ENCODE data around the gene SETD1A. TPM values are rescaled to one million over a fixed set of nuclear protein-coding genes. Genes with fewer than 3 reads are reported as not detected.
"Not testable (repeated sequence)": the region's sequence is repeated elsewhere in the genome, so short reads cannot be mapped to it uniquely, and the experiment has no call there.

Gene SETD1A
- total RNA-seq, 1 experiment from 2014 or later = 1.7 TPM

DNA sequence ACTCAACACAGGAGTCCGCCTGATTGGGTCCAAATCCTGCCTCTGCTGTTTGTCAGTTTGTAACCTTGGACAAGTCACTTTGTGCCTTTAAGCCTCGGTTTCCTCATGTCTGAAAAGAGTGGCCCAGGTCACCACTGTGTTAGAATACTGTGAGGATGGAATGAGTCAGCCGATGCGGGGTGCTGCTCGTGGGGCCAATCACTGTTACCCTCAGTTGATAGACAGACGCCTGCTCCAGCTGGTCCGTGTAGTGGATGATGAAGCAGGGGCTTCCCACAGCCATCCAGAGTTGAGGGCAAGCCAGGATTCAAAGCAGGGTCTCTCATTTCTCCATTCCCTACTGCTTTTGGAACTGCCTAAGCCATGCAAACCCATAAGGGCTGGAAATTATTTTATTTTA is 28.4 kb upstream of the SETD1A start:
- no peak for DNase-seq (ENCODE audit: low spot score)

DNA sequence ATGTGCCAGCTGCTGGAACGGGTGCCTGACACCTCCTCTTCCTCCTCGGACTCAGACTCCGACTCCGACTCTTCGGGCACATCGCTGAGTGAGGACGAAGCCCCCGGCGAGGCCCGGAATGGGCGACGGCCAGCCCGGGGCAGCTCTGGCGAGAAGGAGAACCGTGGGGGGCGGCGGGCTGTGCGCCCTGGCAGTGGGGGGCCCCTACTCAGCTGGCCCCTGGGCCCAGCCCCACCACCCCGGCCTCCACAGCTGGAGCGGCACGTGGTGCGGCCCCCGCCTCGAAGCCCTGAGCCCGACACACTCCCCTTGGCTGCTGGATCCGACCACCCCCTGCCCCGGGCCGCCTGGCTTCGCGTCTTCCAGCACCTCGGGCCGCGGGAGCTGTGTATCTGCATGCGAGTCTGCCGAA is 27.4 kb upstream of the SETD1A start:
- DNase-seq (ENCODE audit: low spot score) = no peak

DNA sequence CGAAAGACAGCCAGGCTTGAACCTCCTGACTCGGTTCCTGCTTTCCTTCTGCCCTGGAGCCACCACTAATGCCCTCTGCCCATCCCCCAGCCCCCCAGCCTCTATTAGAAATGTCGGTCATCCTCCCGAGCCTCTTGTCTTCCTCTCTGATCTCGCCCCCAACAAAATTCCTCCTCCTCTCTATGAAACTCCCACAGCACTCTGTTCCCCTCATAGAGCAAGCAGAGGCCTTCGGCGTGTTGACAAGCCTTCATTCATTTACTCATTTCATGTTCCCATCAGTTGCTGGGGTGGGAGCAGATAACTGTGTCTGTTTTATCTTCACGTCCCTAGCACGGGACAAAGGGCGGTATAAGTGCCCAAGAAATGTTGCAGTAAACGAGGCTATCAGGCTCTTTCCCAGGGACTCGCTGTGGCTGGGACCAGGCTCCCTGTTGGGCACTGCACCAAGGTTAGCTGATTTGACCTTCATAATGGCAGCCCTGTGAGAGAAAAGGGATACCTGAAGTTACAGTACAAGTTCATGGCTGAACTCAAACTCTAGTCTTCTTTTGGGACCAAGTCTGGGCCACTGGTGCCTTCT is 26.4 kb upstream of the SETD1A start:
- DNase-seq (ENCODE audit: low spot score) = no peak

DNA sequence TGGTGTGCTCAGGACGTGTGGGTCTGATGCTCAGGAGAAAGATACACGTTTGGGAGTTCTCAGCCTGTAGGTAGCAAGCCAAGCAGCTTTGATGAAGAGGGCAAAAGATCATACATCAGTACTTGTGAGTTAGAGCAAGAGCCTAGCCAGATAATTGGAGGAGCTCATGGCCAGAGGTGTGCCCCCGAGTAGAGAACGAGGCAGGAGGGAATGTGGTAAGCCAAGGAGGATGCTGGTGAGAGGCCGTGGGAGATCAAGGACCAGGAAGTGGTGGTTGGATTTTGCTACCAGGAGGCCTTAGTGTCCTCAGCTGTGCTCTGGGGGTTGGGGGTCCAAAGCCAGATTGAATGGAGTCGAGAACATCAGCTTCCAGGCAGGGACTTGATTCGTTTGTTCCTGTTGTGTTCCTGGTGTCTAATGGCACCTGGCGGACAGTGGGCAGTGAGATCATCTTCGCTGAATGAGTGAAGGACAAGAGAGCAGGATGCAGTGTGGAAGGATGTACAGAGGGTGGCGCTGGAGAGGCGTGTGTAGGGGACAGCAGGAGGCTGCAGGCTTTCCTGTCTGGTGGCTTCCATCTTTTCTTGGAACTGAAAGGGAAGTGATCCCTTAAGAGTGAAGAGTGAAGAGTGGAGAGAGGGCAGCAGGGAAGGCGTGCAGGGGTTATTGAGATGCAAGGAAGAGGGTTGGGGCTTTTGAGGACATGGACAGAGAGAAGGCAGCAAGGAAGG is 22.6 kb upstream of the SETD1A start:
- DNase-seq (ENCODE audit: low spot score) = peak; percentile 54

DNA sequence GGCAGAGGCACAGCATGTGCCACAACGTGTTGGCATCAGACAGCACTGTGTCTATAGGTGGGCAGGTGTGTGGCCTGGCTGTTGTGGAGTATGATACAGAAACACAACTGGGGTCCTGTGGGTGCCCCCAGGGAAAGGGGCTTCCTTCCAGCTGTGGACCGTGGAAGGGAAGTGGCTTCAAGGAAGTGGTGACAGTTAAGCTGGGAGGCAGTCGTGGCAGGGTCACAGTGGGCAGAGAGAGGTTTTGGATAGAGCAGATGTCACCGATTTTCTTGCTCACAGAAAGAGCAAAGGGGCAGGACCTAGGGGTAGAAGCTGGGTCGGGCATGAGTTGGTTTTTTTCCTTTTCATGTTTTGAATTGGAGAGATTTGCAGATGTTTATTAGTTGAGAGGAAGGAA is 19.9 kb upstream of the SETD1A start:
- DNase-seq (ENCODE audit: low spot score) = no peak

DNA sequence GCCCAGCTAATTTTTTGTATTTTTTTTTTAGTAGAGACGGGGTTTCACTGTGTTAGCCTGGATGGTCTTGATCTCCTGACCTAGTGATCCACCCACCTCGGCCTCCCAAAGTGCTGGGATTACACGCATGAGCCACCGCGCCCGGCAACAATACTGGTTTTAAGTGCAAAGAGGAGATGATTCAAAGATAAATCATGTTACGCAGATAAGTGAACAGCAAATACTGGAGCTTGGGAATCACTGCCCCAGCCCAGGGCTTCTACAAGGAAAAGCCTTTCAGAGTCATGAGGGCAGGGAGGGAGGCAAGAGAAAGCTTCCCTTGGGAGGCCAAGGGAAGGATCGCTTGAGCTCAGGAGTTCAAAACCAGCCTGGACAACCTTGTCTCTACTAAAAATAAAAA is 18.0 kb upstream of the SETD1A start:
- not testable (repeated sequence) for DNase-seq (ENCODE audit: low spot score)

DNA sequence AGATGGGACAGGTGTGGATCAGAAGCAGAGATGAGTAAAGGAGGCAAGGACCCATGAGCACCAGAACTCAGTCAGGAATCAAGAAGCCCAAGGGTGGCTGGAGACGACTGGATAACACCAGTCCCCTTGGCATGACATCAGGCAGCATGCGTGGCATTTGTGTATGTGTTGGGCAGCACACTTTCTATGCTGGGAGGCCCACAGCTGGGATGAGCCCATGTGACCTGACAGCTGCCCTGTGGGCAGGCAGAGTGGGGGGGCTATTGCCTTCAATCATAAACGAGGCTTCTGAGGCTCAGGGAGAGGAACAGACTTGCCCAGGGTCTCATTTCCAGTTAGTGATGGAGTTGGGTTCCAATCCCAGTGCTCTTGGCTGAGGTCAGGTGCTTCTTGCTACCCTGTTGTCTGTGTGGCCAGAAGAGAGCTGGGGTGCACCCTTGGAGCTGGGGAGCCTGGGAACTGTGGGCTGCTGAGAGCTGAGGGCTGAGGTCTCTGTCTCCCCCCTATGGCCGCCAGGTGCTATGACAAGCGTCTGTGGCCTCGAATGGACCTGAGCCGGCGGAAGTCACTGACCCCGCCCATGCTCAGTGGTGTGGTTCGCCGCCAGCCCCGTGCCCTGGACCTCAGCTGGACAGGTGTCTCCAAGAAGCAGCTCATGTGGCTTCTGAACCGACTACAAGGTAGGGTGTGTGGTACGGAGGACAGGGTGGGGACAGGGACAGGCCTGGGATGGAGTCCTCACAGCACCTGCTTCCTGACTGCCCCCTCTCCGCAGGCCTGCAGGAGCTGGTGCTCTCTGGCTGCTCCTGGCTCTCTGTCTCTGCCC is 15.7 kb upstream of the SETD1A start:
- peak; percentile 70 for DNase-seq (ENCODE audit: low spot score)

DNA sequence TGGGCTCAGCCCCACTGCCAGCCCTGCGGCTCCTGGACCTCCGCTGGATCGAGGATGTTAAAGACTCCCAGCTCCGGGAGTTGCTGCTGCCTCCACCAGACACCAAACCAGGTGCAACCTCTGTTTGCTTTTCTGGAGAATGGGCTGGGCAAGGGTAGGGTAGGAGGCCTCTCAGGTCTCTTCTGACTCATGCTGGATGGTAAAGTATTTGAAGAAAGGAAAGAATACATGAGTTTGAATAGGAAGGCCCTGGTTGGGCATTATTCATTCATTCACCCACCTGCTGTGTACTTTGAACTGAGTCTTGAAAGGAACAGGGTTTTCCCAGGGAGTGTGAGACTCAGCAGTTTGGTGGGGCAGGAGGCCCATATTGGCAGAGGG is 15.1 kb upstream of the SETD1A start:
- DNase-seq (ENCODE audit: low spot score) = no peak

DNA sequence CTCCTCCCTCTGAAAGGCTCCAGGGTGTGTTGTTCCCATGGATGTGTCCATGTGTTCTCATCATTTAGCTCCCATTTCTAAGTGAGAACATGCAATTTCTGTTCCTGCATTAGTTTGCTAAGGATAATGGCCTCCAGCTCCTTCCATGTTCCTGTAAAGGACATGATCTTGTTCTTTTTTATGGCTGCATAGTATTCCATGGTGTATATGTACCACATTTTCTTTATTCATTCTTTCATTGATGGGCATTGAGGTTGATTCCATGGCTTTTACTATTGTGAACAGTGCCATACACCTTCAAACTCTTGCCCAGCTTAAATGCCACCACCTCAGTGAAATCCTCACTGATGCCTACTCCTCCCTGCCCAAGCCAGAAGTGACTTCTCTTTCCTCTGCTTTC is 13.2 kb upstream of the SETD1A start:
- DNase-seq (ENCODE audit: low spot score) = no peak

DNA sequence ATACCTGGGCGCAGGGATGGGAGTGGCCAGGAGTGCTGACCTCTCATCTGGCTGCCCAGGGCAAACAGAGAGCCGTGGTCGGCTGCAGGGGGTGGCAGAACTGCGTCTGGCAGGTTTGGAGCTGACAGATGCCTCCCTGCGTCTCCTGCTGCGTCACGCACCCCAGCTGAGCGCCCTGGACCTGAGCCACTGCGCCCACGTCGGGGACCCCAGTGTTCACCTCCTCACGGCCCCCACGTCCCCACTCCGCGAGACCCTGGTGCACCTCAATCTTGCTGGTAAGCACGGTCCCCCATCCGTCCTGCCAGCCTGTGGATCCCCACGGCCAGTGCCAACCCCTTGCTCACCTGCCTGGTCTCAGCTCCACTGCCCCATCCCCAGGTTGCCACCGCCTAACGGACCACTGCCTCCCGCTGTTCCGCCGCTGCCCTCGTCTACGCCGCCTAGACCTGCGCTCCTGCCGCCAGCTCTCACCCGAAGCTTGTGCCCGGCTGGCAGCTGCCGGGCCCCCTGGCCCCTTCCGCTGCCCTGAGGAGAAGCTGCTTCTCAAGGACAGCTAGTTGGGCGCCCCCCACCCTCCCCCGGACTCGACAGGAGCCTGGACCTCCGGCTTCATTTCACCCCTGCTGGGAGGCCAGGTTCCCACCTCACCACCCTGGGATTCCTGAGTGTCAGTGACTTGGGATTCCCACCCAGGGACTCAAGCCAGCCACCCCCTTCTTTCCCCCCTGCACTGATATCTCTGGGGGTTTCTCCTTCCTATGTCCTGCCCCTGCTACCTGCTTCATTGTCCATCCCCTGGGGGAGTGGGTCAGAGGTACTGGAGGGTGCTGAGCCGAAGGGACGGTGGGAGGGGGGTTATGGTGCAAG is 10.6 kb upstream of the SETD1A start:
- no peak for DNase-seq (ENCODE audit: low spot score)

DNA sequence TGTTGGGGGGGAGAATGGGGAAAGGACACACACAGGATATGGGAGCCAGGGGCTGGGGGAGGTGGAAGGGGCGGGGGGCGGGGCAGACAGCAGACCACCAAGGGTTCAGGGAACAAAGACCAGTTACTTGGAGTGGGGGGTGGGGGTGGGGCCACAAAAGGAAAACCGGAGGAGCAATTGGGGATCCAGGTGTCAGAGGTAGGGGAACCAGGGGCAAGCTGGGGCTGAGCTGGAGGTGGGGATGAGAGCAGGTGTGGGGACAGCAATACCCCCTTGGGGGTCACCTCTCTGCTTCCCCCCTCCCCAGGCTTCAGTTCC is 10.1 kb upstream of the SETD1A start:
- no peak for DNase-seq (ENCODE audit: low spot score)

DNA sequence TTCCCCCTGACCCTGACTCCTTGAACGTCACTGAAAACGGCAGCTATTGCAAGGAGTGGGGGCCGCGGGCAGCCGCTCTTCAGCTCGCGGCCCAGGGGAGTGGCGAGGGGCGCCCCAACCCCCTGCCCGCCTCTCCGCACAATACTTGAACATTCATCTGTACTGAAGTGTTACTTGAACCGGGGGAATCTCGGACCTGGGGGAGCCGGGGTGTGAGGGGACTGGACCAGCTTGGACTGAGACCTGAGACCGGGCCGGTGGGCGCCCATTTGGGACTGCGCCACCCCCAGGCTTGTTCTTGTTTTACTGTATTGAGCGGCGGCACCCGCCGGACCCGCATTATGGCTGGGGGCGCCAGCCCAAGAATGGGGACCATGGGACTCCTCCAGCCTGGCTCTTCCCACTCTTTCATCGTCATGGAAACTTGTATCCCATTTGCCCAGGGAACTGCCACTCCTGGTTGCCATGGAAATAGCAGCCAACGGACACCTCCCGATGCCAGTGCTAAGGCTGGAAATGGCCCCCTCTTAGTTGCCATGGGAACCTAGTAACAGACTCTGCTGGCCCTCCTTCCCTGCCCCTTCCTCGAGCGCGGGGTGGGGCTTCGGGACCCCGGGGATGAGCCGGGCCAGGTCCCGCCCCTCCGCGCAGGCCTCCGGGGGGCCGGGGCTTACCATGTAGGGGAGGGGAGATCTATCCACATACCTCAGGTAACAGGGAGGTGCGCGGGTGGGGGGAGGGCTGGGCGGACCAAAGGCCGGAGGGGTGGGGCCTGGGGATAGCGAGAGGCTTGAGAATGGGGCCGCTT is 9.5 kb upstream of the SETD1A start:
- peak; percentile 91 for DNase-seq (ENCODE audit: low spot score)

DNA sequence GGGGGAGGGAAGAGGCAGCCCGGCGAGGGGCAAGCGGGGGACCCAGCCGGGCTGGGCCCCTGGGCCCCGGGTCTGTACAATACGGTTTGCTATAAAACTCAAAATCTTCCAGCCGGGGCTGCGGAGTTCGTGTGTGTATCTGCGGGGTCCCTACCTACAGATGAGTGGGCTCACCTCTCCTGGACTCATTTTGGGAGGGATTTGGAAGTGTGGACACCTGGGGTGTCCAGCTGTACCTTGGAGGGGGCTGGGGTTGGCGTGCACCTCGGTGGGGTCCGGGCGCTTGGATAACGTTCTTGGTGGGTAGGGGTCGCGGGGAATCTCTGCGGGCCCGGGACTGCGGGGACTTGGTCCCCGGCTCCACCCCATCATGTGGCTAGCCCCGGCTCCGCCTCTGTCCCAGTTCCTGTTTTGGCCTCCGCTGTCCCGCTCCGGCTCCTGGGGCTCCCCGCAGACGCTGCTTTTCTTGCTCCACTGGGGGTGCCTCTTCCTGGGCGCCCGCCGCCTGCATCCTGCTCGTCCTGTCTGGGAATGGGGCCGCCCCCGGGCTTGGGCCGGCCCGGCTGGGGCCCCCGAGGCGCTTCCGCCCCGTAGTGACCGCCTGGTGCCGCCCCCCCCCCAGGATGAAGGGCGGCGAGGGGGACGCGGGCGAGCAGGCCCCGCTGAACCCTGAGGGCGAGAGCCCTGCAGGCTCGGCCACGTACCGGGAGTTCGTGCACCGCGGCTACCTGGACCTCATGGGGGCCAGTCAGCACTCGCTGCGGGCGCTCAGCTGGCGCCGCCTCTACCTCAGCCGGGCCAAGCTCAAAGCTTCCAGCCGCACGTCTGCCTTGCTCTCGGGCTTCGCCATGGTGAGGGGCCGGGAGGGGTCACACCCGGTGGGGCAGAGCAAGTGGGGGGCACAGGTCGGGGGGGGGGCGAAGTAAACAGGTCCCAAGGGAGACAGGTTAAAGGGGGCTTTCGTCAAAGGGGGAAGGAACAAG is 8.6 kb upstream of the SETD1A start, which contains the start of gene ORAI3:
TSS of gene ORAI3 (plus strand) at position 402 of the 983 bp plus-strand sequence. CDS start at position 624, 222 bp downstream.
- DNase-seq (ENCODE audit: low spot score) = peak; percentile 33

DNA sequence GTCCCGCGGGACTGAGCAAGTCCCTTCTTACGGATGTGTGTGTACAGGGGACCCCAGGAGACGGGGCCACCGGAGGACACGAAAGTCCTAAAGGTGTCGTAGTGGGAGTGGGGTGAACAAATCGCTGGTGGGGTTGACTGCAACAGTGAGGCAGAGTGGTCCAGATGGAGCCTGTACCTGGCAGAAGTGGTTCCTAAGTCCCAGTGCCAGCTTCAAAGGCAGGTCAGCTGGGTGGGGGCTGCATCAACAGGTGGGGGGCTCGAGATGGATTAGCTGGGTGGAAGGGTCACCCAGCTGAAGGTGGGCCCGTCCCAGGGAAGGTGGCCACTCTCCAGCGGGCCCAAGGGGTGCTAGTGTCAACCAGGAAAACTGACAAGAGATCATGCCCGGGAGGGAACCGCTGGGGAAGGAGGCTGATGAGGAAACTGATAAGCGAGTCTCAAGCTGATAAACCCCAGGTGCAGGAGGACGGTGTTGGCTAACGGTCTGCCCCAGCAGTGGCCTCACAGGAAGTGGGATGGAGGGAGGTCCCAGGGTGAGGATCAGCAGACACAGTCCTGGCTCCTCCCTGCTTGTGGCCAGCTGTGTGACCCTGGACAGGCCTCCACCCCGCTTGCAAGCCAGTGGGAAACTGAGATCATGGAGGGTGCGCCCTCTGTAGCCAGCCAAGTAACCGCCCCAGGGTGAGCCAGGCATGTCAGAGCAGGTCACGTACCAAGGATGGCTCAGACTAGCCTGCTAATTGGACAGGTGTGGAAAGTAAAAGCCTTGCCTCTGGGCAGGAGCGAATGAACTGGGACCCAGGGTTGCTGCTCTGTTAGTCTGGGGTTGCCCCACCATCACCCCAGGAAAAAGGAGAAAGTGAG is 7.7 kb upstream of the SETD1A start:
- peak; percentile 70 for DNase-seq (ENCODE audit: low spot score)

DNA sequence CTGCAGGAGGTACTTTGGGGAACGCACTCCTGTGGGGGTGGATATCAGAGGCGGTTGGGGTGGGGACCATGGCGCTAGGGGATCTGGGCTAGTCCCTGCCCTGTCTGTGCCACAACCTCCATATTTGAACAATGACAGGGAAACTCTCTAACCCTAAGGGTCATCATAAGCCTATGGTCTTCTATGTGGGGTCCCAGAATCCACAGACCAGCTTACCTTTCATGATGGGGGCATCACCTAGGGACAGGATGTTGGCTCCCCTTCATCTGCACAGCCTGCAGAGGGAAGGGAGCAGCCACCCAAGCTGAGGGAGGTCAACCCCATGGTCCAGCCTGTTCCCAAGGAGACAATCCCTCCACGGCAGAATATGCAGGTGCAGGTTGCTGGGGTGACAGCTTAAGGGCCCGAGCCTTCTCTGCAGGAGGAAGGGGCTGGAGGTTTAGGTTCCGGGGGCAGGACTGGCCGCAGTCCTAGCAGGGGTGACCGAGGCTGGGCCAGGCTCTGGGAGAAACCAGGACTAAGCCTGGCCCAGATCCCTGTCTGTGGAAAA is 7.0 kb upstream of the SETD1A start:
- DNase-seq (ENCODE audit: low spot score) = no peak

DNA sequence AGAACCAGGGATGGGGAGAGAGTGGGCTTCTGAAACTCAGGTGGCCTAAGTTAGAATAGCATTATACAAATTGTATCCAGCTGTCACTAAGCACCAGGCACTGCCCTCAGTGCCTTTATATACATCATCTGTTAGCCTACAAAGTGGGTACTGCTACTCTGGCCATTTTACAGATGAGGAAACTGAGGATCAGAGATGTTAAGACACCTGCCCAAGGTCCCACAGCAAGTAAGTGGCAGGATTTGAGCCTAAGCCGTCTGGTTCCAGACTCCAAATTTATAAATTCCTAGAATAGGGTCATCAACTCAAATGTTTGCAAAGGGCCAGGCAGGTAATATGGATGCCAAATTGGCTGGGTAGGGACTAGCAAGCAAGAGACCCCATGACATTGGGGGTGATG is 6.4 kb upstream of the SETD1A start:
- no peak for DNase-seq (ENCODE audit: low spot score)

DNA sequence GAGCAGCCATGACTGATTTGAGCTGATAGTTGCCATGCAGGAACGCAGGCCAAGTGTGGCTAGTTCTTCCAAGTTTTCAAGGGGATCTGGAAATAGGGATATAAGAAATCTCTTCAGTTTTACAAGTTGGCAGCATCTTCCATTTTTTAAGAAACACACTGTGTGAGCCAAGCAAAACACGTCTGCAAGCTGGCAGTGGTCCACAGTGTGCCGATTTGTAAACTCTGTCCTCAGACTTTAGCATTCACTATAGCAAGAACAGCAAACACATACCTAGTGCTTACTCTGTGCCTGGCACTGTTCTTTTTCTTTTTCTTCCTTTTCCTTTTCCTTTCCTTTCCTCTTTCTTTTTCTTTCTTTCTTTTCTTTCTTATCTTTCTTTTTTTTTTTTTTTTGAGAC is 5.8 kb upstream of the SETD1A start:
- no peak for DNase-seq (ENCODE audit: low spot score)

DNA sequence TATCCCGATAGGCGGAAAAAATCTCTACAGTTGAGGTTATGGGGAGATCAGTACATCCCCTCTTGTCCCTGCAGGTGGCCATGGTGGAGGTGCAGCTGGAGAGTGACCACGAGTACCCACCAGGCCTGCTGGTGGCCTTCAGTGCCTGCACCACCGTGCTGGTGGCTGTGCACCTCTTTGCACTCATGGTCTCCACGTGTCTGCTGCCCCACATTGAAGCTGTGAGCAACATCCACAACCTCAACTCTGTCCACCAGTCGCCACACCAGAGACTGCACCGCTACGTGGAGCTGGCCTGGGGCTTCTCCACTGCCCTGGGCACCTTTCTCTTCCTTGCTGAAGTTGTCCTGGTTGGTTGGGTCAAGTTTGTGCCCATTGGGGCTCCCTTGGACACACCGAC is 4.4 kb upstream of the SETD1A start:
- DNase-seq (ENCODE audit: low spot score) = no peak
